ENCODE data around the gene MED17.

MED17 gene

DNA sequence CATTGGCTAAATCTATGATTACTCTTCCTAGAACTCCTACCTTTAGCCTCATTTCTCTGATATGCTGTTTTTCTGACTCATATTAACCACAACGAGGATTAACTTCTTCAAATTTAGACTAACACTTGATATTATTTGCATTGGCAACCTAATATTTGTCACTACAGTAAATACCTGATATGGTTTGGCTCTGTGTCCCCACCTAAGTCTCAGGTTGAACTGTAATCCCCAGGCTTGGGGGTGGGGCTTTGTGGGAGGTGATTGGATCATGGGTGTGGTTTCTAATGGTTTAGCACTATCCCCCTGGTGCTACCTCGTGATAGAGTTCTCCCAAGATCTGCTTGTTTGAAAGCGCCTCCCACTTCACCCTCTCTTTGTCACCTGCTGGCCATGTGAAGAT lies 17.1 kb upstream of the MED17 start:
- no peak for DNase-seq
- no peak overlapping the region for H3K4me2 ChIP-seq (ENCODE audit: low read length)
- H4K91ac ChIP-seq (ENCODE audit: low read depth, low read length): no peak overlapping the region
- no peak overlapping the region for H2AFZ ChIP-seq (ENCODE audit: insufficient read depth, low read length, poor library complexity)
- H2BK120ac ChIP-seq (ENCODE audit: insufficient read depth, low read length, poor library complexity): no peak overlapping the region
- no peak overlapping the region for H3K27ac ChIP-seq (ENCODE audit: low read depth, low read length)
- H2AK5ac ChIP-seq (ENCODE audit: low read length): no peak overlapping the region
- no peak overlapping the region for H3K14ac ChIP-seq (ENCODE audit: low read length)
- peaks cover 0 to 3% of the 10 kb centered on the region in 2 experiments for H3K4me1 ChIP-seq (ENCODE audit: control insufficient read depth in 1 of 2, insufficient read depth in 2 of 2, low read length in 2 of 2)
- H3K79me2 ChIP-seq (ENCODE audit: control insufficient read depth, insufficient read depth, low read length, poor library complexity): no peaks in the 10 kb centered on the region
- no peak overlapping the region for H3K9ac ChIP-seq (ENCODE audit: low read length)
- WGBS (ENCODE audit: extremely low coverage, insufficient coverage, insufficient read length): no CpG with 5 or more reads among the region's 3 CpGs
- no peaks in the 10 kb centered on the region for H3K79me1 ChIP-seq (ENCODE audit: low read length)
- H3K36me3 ChIP-seq (ENCODE audit: control insufficient read depth in 1 of 2, insufficient read depth in 2 of 2, low read length in 2 of 2): peaks cover 0 to 2% of the 10 kb centered on the region in 2 experiments
- no peak overlapping the region for H4K12ac ChIP-seq (ENCODE audit: low read depth, low read length)
- H3K23ac ChIP-seq (ENCODE audit: low read length): no peak overlapping the region
- H3K18ac ChIP-seq (ENCODE audit: low read length): no peak overlapping the region
- H3K4me3 ChIP-seq (ENCODE audit: low read depth, low read length): no peak overlapping the region
- no peaks in the 10 kb centered on the region for H3K27me3 ChIP-seq (ENCODE audit: insufficient read depth, low read length)
- H3K4ac ChIP-seq (ENCODE audit: low read depth, low read length): no peak overlapping the region
- H2BK12ac ChIP-seq (ENCODE audit: low read length): no peak overlapping the region
- H2BK5ac ChIP-seq (ENCODE audit: low read depth, low read length, poor library complexity): no peak overlapping the region
- no peak overlapping the region for H4K8ac ChIP-seq (ENCODE audit: low read depth, low read length)
- no peaks in the 10 kb centered on the region for H3K9me3 ChIP-seq (ENCODE audit: insufficient read depth, low read depth, low read length)

- no peak overlapping the region for H2BK12ac ChIP-seq (ENCODE audit: low read length)
- no peak overlapping the region for H2BK5ac ChIP-seq (ENCODE audit: low read depth, low read length, poor library complexity)
- no peak overlapping the region for H4K91ac ChIP-seq (ENCODE audit: low read depth, low read length)
- no peak overlapping the region for H3K18ac ChIP-seq (ENCODE audit: low read length)
- no peak overlapping the region for H3K23ac ChIP-seq (ENCODE audit: low read length)
- H3K27me3 ChIP-seq (ENCODE audit: insufficient read depth, low read length): no peaks in the 10 kb centered on the region
- no peak overlapping the region for H4K8ac ChIP-seq (ENCODE audit: low read depth, low read length)
- no peak overlapping the region for H2BK120ac ChIP-seq (ENCODE audit: insufficient read depth, low read length, poor library complexity)
- no peaks in the 10 kb centered on the region for H3K79me1 ChIP-seq (ENCODE audit: low read length)
- no peak overlapping the region for H3K9ac ChIP-seq (ENCODE audit: low read length)
- H3K79me2 ChIP-seq (ENCODE audit: control insufficient read depth, insufficient read depth, low read length, poor library complexity): no peaks in the 10 kb centered on the region
- H3K4me3 ChIP-seq (ENCODE audit: low read depth, low read length): no peak overlapping the region
- no peak overlapping the region for H2AK5ac ChIP-seq (ENCODE audit: low read length)
- H3K4me2 ChIP-seq (ENCODE audit: low read length): no peak overlapping the region
- H3K4ac ChIP-seq (ENCODE audit: low read depth, low read length): no peak overlapping the region
- H3K9me3 ChIP-seq (ENCODE audit: insufficient read depth, low read depth, low read length): no peaks in the 10 kb centered on the region
- H4K12ac ChIP-seq (ENCODE audit: low read depth, low read length): no peak overlapping the region
- no peak overlapping the region for H2AFZ ChIP-seq (ENCODE audit: insufficient read depth, low read length, poor library complexity)
- H3K14ac ChIP-seq (ENCODE audit: low read length): no peak overlapping the region
- peaks cover 0 to 2% of the 10 kb centered on the region in 2 experiments for H3K4me1 ChIP-seq (ENCODE audit: control insufficient read depth in 1 of 2, insufficient read depth in 2 of 2, low read length in 2 of 2)
- no peak for DNase-seq
- WGBS (ENCODE audit: extremely low coverage, insufficient coverage, insufficient read length): no CpG with 5 or more reads among the region's 1 CpG
- no peak overlapping the region for H3K27ac ChIP-seq (ENCODE audit: low read depth, low read length)
- H3K36me3 ChIP-seq (ENCODE audit: control insufficient read depth in 1 of 2, insufficient read depth in 2 of 2, low read length in 2 of 2): no peaks in the 10 kb centered on the region
Measured at GRCh38 chr11:93770160-93770559, 13.9 kb upstream of the MED17 start.

DNA sequence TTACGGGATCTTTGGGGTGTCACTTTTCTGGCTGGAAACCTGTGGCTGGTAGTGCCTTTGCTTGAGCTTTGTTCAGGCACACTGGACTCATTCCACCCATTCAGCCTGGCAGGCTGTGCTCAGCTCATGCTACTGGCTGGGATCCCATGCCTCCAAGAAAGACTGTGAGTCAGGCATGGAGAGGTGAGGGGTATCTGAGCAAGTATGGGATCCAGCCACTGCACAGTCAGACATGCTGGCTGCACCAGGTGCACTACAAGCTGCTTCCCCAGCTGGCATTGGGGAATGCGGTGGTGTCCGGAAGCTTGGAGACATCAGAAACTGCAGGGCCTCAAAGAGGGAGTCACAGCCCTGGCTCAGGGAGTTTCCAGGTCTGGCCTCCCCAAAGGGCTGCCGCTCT lies 12.0 kb upstream of the MED17 start:
- no peak overlapping the region for H3K4me2 ChIP-seq (ENCODE audit: low read length)
- H2BK5ac ChIP-seq (ENCODE audit: low read depth, low read length, poor library complexity): no peak overlapping the region
- H3K27ac ChIP-seq (ENCODE audit: low read depth, low read length): no peak overlapping the region
- H3K27me3 ChIP-seq (ENCODE audit: insufficient read depth, low read length): no peaks in the 10 kb centered on the region
- H3K4me3 ChIP-seq (ENCODE audit: low read depth, low read length): no peak overlapping the region
- H3K9me3 ChIP-seq (ENCODE audit: insufficient read depth, low read depth, low read length): no peaks in the 10 kb centered on the region
- H4K8ac ChIP-seq (ENCODE audit: low read depth, low read length): no peak overlapping the region
- no peaks in the 10 kb centered on the region for H3K4me1 ChIP-seq (ENCODE audit: control insufficient read depth in 1 of 2, insufficient read depth in 2 of 2, low read length in 2 of 2)
- no peak overlapping the region for H2AK5ac ChIP-seq (ENCODE audit: low read length)
- no peak overlapping the region for H3K23ac ChIP-seq (ENCODE audit: low read length)
- H4K91ac ChIP-seq (ENCODE audit: low read depth, low read length): no peak overlapping the region
- no peak overlapping the region for H2AFZ ChIP-seq (ENCODE audit: insufficient read depth, low read length, poor library complexity)
- WGBS (ENCODE audit: extremely low coverage, insufficient coverage, insufficient read length): no CpG with 5 or more reads among the region's 4 CpGs
- DNase-seq: peak; percentile 11 to 41
- no peaks in the 10 kb centered on the region for H3K79me2 ChIP-seq (ENCODE audit: control insufficient read depth, insufficient read depth, low read length, poor library complexity)
- no peak overlapping the region for H3K9ac ChIP-seq (ENCODE audit: low read length)
- no peak overlapping the region for H2BK120ac ChIP-seq (ENCODE audit: insufficient read depth, low read length, poor library complexity)
- no peak overlapping the region for H3K18ac ChIP-seq (ENCODE audit: low read length)
- no peaks in the 10 kb centered on the region for H3K79me1 ChIP-seq (ENCODE audit: low read length)
- H4K12ac ChIP-seq (ENCODE audit: low read depth, low read length): no peak overlapping the region
- H3K36me3 ChIP-seq (ENCODE audit: control insufficient read depth in 1 of 2, insufficient read depth in 2 of 2, low read length in 2 of 2): no peaks in the 10 kb centered on the region
- H3K14ac ChIP-seq (ENCODE audit: low read length): no peak overlapping the region
- H2BK12ac ChIP-seq (ENCODE audit: low read length): no peak overlapping the region
- H3K4ac ChIP-seq (ENCODE audit: low read depth, low read length): no peak overlapping the region

DNA sequence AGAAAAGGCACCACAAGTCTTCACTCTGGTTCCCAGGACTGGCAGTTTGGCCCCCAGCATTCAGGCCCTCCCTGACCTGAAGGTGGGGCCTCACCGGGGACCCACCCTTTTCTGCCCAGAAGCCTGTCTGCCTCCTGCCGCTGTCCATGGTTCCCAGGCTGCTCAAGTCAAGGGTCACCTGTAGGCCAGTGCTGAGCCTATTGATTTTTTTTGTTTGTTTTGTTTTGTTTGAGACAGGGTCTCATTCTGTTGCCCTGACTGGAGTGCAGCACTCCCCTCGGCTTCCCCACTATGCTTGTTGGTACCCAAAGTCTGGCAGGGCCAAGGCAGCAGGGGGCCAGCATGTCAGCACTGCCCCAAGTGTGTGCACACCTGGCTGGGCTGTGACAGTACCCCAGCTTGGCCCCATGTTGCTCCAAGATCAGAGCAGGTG lies 11.0 kb upstream of the MED17 start:
- no CpG with 5 or more reads among the region's 3 CpGs for WGBS (ENCODE audit: extremely low coverage, insufficient coverage, insufficient read length)
- no peak overlapping the region for H2BK12ac ChIP-seq (ENCODE audit: low read length)
- H3K4me3 ChIP-seq (ENCODE audit: low read depth, low read length): no peak overlapping the region
- no peaks in the 10 kb centered on the region for H3K9me3 ChIP-seq (ENCODE audit: insufficient read depth, low read depth, low read length)
- H3K4me2 ChIP-seq (ENCODE audit: low read length): no peak overlapping the region
- no peak overlapping the region for H3K18ac ChIP-seq (ENCODE audit: low read length)
- H4K12ac ChIP-seq (ENCODE audit: low read depth, low read length): no peak overlapping the region
- H2BK120ac ChIP-seq (ENCODE audit: insufficient read depth, low read length, poor library complexity): no peak overlapping the region
- H4K91ac ChIP-seq (ENCODE audit: low read depth, low read length): no peak overlapping the region
- H3K4ac ChIP-seq (ENCODE audit: low read depth, low read length): no peak overlapping the region
- H2AFZ ChIP-seq (ENCODE audit: insufficient read depth, low read length, poor library complexity): no peak overlapping the region
- H3K36me3 ChIP-seq (ENCODE audit: control insufficient read depth in 1 of 2, insufficient read depth in 2 of 2, low read length in 2 of 2): no peaks in the 10 kb centered on the region
- no peaks in the 10 kb centered on the region for H3K79me1 ChIP-seq (ENCODE audit: low read length)
- no peak overlapping the region for H4K8ac ChIP-seq (ENCODE audit: low read depth, low read length)
- H2AK5ac ChIP-seq (ENCODE audit: low read length): no peak overlapping the region
- H3K79me2 ChIP-seq (ENCODE audit: control insufficient read depth, insufficient read depth, low read length, poor library complexity): no peaks in the 10 kb centered on the region
- no peaks in the 10 kb centered on the region for H3K27me3 ChIP-seq (ENCODE audit: insufficient read depth, low read length)
- no peak overlapping the region for H3K14ac ChIP-seq (ENCODE audit: low read length)
- H3K27ac ChIP-seq (ENCODE audit: low read depth, low read length): no peak overlapping the region
- no peaks in the 10 kb centered on the region for H3K4me1 ChIP-seq (ENCODE audit: control insufficient read depth in 1 of 2, insufficient read depth in 2 of 2, low read length in 2 of 2)
- DNase-seq: no peak
- H3K23ac ChIP-seq (ENCODE audit: low read length): no peak overlapping the region
- no peak overlapping the region for H2BK5ac ChIP-seq (ENCODE audit: low read depth, low read length, poor library complexity)
- no peak overlapping the region for H3K9ac ChIP-seq (ENCODE audit: low read length)
